ENCODE measurements around the gene MS4A8. TPM values are rescaled to one million over a fixed set of nuclear protein-coding genes. Genes with fewer than 3 reads are reported as not detected.

The MS4A8 gene
- total RNA-seq, 4 donors from 2014 or later, result 13.2 to 541 (median 356) TPM

GRCh38 chr11:60717956-60718355, 18.5 kb downstream of the MS4A8 start:
- Histone ChIP-seq H3K27me3 (no peaks in the 10 kb centered on the region), H3K4me3 (no peak overlapping the region), H3K27ac (peak overlapping the region in 3 of 4 donors; percentile 27 to 88 (median 57)), H3K4me1 (peaks cover 0 to 23% (median 4%) of the 10 kb centered on the region in 4 donors), H3K36me3 (no peaks in the 10 kb centered on the region), H3K9me3 (peaks cover 0 to 11% (median 0%) of the 10 kb centered on the region in 4 donors)
- DNase-seq, result no peak
- no peak for TF ChIP-seq POLR2A (IDR thresholded peaks at IDR 0.05)
- TF ChIP-seq, protein P1, sequence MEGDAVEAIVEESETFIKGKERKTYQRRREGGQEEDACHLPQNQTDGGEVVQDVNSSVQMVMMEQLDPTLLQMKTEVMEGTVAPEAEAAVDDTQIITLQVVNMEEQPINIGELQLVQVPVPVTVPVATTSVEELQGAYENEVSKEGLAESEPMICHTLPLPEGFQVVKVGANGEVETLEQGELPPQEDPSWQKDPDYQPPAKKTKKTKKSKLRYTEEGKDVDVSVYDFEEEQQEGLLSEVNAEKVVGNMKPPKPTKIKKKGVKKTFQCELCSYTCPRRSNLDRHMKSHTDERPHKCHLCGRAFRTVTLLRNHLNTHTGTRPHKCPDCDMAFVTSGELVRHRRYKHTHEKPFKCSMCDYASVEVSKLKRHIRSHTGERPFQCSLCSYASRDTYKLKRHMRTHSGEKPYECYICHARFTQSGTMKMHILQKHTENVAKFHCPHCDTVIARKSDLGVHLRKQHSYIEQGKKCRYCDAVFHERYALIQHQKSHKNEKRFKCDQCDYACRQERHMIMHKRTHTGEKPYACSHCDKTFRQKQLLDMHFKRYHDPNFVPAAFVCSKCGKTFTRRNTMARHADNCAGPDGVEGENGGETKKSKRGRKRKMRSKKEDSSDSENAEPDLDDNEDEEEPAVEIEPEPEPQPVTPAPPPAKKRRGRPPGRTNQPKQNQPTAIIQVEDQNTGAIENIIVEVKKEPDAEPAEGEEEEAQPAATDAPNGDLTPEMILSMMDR (IDR thresholded peaks at IDR 0.05), result no peak

- no peak for TF ChIP-seq POLR2A (IDR thresholded peaks at IDR 0.05)
- TF ChIP-seq, protein P1 (IDR thresholded peaks at IDR 0.05), result no peak
- H3K27me3 ChIP-seq, result no peaks in the 10 kb centered on the region
- peaks cover 0 to 23% (median 4%) of the 10 kb centered on the region in 4 donors for H3K4me1 ChIP-seq
- H3K4me3 ChIP-seq, result no peak overlapping the region
- peak overlapping the region in 3 of 4 donors; percentile 27 to 88 (median 57) for H3K27ac ChIP-seq
- H3K9me3 ChIP-seq, result peaks cover 0 to 11% (median 0%) of the 10 kb centered on the region in 4 donors
- H3K36me3 ChIP-seq, result no peaks in the 10 kb centered on the region
- DNase-seq, result peak in 2 of 3 donors; percentile 67 to 75
Measured at GRCh38 chr11:60718524-60719316, 19.3 kb downstream of the MS4A8 start.

DNA sequence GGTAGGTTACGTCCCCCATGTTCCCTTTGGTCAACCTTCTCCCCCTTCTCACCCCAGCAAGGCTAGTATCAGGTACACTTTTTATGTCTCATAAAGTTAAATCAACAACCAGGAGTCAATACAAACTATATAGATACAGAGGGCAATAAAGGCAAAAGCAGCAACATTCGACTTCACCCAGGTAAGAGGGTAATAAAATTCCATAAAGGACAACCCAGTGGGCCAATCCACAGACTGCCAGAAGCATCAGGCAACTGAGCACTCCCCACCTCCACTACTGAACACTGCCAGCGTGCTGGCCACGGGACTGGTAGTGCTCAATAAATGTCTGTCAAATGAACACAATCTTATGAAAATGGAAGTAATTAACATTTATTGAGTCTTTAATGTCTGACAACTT, 20.0 kb downstream of the MS4A8 start:
- Histone ChIP-seq H3K9me3 (peaks cover 0 to 11% (median 0%) of the 10 kb centered on the region in 4 donors), H3K4me1 (peaks cover 0 to 23% (median 4%) of the 10 kb centered on the region in 4 donors), H3K36me3 (no peaks in the 10 kb centered on the region), H3K27ac (peak overlapping the region in 2 of 4 donors; percentile 46 to 71), H3K27me3 (no peaks in the 10 kb centered on the region), H3K4me3 (no peak overlapping the region)
- peak in 1 of 2 donors; percentile 30 for TF ChIP-seq POLR2A (IDR thresholded peaks at IDR 0.05)
- TF ChIP-seq, protein P1 (IDR thresholded peaks at IDR 0.05), result no peak
- peak in 2 of 3 donors; percentile 82 to 86 for DNase-seq

- H3K36me3 ChIP-seq, result no peaks in the 10 kb centered on the region
- no peaks in the 10 kb centered on the region for H3K27me3 ChIP-seq
- H3K27ac ChIP-seq, result peak overlapping the region in 2 of 4 donors; percentile 46 to 71
- H3K4me1 ChIP-seq, result peaks cover 0 to 23% (median 4%) of the 10 kb centered on the region in 4 donors
- no peak for DNase-seq
- no peak for TF ChIP-seq POLR2A (IDR thresholded peaks at IDR 0.05)
- TF ChIP-seq, protein P1 (IDR thresholded peaks at IDR 0.05), result no peak
- no peak overlapping the region for H3K4me3 ChIP-seq
- peaks cover 0 to 11% (median 0%) of the 10 kb centered on the region in 4 donors for H3K9me3 ChIP-seq
Measured at GRCh38 chr11:60720460-60720859, 21.0 kb downstream of the MS4A8 start.

DNA sequence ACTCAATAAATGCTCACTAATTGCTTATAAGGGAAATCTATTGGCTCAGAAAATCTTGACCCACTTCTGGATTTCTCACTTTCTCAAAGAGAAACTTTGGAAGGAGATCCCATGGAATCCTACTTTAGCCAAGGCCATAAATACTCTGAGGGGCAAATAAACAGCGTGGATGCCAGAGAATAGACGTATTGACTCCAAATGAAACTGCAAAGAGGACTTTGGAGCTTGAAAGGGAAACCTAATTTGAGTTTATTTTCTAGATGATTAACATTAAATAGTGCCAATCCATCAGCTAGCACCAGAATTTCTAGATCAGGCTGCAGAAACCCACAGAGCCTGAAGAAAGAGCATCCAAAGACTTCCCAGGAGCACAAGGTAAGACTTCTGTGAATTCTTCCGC, 25.0 kb downstream of the MS4A8 start, which contains the start of gene MS4A18:
MS4A18 (plus strand) TSS at position 301 of the 400 bp plus-strand sequence.
- H3K27ac ChIP-seq, result no peak within 1 kb of the TSS
- H3K36me3 ChIP-seq, result no peaks in the 10 kb centered on the region
- H3K9me3 ChIP-seq, result no peaks in the 10 kb centered on the region
- DNase-seq, result no peak
- no peak within 1 kb of the TSS for H3K4me3 ChIP-seq
- TF ChIP-seq, protein P1 (IDR thresholded peaks at IDR 0.05), result no peak
- TF ChIP-seq POLR2A (IDR thresholded peaks at IDR 0.05), result no peak
- peaks cover 0 to 10% (median 0%) of the 10 kb centered on the region in 4 donors for H3K4me1 ChIP-seq
- no peaks in the 10 kb centered on the region for H3K27me3 ChIP-seq

Data from Peyer's patch (tissue), 4 donors.